ENCODE data around the gene TEKT2. TPM values are rescaled to one million over a fixed set of nuclear protein-coding genes. Genes with fewer than 3 reads are reported as not detected.

The TEKT2 gene
- total RNA-seq, 1 donor from 2014 or later = not detected

DNA sequence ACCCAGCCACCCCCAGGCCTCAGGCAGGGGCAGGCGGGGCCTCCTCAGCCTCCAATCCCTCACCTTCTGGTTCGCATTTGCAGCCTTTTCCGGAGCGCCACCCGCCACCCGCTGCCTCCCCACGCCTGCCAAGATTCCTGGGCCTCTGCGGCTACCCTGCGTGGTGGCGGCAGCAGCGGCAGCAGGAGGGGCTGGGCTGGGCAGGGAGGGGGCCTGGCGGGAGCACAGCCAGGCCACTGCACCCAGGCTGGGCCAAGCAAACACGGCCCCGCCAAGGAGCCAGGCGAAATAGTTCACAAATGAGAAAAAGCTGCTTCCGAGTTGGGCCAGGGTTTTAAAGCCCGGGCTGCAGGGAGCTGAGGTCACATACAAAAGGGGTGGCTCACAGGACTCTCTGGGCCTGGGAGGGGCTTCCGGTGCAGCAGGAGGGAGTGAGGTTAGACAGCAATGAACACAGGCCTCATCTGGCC is 31.3 kb downstream of the TEKT2 start:
- Histone ChIP-seq H3K4me3 (no peak overlapping the region), H3K9me3 (replicated peaks) (no peaks in the 10 kb centered on the region), H3K4me1 (peaks cover 8% of the 10 kb centered on the region), H3K36me3 (no peaks in the 10 kb centered on the region), H3K27me3 (ENCODE audit: low read depth) (no peaks in the 10 kb centered on the region), H3K27ac (replicated peaks) (peak overlapping the region; percentile 44)
- TF ChIP-seq CTCF (IDR thresholded peaks at IDR 0.05; ENCODE audit: borderline replicate concordance) = no peak
- peak; percentile 33 for DNase-seq
- intact Hi-C loops (cut with micrococcal nuclease) = no loop called here

DNA sequence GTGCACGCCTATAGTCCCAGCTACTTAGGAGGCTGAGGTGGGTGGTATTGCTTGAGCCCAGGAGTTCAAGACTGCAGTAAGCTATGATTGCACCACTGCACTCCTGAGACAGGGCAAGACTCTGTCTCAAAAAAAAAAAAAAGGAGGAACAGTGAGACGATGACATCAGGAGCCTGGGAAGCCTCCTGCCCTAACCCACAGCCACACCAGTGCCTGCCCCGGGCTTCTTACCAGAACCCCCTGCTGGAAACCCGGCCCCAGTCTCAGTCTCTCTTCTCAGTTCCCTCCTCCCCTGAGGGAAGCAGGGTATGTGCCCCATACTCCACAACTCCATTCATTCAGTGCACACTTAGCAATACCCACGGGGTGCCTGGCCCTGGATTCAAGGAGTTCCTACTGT is 32.0 kb downstream of the TEKT2 start:
- intact Hi-C loops (cut with micrococcal nuclease) = no loop called here
- Histone ChIP-seq H3K4me3 (no peak overlapping the region), H3K9me3 (replicated peaks) (no peaks in the 10 kb centered on the region), H3K27ac (replicated peaks) (no peak overlapping the region), H3K36me3 (no peaks in the 10 kb centered on the region), H3K4me1 (peaks cover 8% of the 10 kb centered on the region), H3K27me3 (ENCODE audit: low read depth) (no peaks in the 10 kb centered on the region)
- TF ChIP-seq CTCF (IDR thresholded peaks at IDR 0.05; ENCODE audit: borderline replicate concordance) = no peak
- no peak for DNase-seq

GRCh38 chr1:36116901-36117300 is 33.0 kb downstream of the TEKT2 start:
- no peaks in the 10 kb centered on the region for H3K27me3 ChIP-seq (ENCODE audit: low read depth)
- DNase-seq = no peak
- no peaks in the 10 kb centered on the region for H3K9me3 ChIP-seq (replicated peaks)
- H3K27ac ChIP-seq (replicated peaks) = no peak overlapping the region
- intact Hi-C loops (cut with micrococcal nuclease) = no loop called here
- no peak overlapping the region for H3K4me3 ChIP-seq
- H3K4me1 ChIP-seq = peaks cover 8% of the 10 kb centered on the region
- H3K36me3 ChIP-seq = no peaks in the 10 kb centered on the region
- no peak for TF ChIP-seq CTCF (IDR thresholded peaks at IDR 0.05; ENCODE audit: borderline replicate concordance)

- Histone ChIP-seq H3K27ac (replicated peaks) (no peak overlapping the region), H3K4me3 (no peak overlapping the region), H3K9me3 (replicated peaks) (no peaks in the 10 kb centered on the region), H3K36me3 (no peaks in the 10 kb centered on the region), H3K27me3 (ENCODE audit: low read depth) (no peaks in the 10 kb centered on the region), H3K4me1 (peaks cover 8% of the 10 kb centered on the region)
- no peak for TF ChIP-seq CTCF (IDR thresholded peaks at IDR 0.05; ENCODE audit: borderline replicate concordance)
- no peak for DNase-seq
- intact Hi-C loops (cut with micrococcal nuclease) = no loop called here
These were observed 34.7 kb downstream of the TEKT2 start for GRCh38 chr1:36118447-36119204.

DNA sequence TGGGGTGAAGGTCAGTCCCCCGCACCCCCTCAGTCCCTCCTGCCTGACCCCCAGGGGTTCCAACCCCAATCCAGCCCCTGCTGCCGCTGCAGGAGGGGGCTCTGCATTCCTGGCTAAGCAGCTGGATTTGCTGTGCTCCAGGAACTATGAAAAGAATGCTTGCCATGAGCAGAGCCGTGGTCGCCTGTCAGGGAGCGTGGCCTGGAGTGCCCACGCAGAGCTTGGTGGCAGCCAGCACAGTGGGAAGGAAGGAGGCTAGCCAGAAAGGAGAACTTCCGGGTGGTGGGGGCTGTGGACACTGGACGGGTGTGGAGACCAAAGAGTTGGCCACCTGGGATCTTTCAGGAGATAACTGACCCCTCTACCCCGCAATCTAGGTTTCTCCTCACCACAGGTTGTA is 35.6 kb downstream of the TEKT2 start:
- Histone ChIP-seq H3K9me3 (replicated peaks) (no peaks in the 10 kb centered on the region), H3K36me3 (no peaks in the 10 kb centered on the region), H3K4me3 (no peak overlapping the region), H3K27ac (replicated peaks) (no peak overlapping the region), H3K4me1 (peaks cover 10% of the 10 kb centered on the region), H3K27me3 (ENCODE audit: low read depth) (peaks cover 6% of the 10 kb centered on the region)
- DNase-seq = no peak
- intact Hi-C loops (cut with micrococcal nuclease) = no loop called here
- TF ChIP-seq CTCF (IDR thresholded peaks at IDR 0.05; ENCODE audit: borderline replicate concordance) = no peak

Measured in left ventricle myocardium inferior (tissue), 1 donor.